ENCODE measurements around the gene DENND2A. TPM values are rescaled to one million over a fixed set of nuclear protein-coding genes. Genes with fewer than 3 reads are reported as not detected.
"Not testable (repeated sequence)": the region's sequence is repeated elsewhere in the genome, so short reads cannot be mapped to it uniquely, and the experiment has no call there.

DENND2A gene
- total RNA-seq, 1 experiment from 2014 or later, result 32.4 TPM

DNA sequence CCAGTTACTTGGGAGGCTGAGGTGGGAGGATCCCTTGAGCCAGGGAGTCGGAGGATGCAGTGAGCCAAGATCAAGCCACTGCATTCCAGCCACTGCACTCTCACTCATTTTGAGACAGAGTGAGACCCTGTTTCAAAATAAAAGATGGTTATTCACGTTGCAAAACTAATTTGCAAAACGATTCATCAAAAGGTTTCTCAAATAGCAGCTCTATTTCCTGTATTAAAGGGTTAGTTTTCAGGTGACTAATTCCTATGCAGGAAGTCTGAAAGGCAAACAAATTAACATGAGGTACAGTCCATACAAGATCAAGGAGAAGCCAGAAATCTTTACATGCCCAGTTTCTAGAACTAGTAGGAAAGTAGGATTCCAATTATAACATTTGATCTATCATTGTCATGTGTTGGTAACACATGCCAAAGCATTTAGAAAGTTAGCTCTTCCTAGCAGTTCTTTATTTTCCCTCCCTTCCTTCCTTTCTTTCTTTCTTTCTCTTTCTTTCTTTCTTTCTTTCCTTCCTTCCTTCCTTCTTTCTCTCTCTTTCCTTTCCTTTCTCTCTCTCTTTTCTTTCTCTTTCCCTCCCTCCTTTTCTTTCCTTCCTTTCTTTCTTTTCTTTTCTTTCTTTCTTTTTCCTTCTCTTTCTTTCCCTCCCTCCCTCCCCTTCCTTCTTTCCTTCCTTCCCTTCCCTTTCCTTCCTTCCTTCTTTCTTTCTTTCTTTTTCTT is 49.3 kb downstream of the DENND2A start:
- no peak for DNase-seq
- Histone ChIP-seq H3K27me3 (no peaks in the 10 kb centered on the region), H3K9me3 (no peaks in the 10 kb centered on the region), H3K4me3 (no peak overlapping the region), H3K36me3 (peaks cover 15% of the 10 kb centered on the region)

DNA sequence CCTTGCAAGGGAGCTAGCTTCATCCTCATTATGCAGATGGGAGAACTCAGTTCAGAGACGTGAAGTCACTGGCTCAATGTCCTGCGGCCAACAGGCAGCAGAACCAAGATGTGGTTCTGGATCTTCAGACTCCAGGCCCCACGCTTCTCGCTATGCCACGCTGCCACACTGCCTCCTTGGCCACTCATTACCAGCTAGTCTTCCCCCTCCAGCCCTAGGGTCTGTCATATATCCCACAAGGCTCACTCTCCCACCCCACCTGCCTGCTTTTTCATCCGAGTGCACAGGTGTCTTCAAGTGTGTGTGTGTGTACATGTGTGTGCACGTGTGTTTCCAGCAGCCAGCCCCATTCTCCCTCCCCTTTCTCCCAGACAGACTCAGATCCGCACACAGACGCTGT is 53.4 kb downstream of the DENND2A start:
- DNase-seq, result no peak
- Histone ChIP-seq H3K9me3 (no peaks in the 10 kb centered on the region), H3K36me3 (peaks cover 4% of the 10 kb centered on the region), H3K27me3 (no peaks in the 10 kb centered on the region), H3K4me3 (no peak overlapping the region)

DNA sequence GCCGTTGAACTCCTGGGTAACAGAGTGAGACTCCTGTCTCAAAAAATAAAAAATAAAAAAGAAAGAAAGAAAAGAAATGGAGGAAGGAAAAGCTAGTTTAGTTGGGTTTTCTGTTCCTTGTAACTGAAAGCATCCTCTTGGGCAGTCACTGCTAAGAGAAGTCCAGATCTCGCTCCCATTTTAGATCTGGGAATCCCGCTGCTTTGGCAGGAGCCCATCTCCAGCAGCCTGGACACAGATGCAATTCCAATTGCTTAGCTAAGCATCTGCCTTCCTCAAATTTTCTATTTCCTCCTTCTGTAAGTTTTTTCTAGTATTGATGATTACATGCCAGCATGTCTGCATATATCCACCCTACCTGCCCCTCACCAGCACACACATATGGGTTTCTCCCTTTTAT is 54.1 kb downstream of the DENND2A start:
- no peaks in the 10 kb centered on the region for H3K9me3 ChIP-seq
- DNase-seq, result no peak

DNA sequence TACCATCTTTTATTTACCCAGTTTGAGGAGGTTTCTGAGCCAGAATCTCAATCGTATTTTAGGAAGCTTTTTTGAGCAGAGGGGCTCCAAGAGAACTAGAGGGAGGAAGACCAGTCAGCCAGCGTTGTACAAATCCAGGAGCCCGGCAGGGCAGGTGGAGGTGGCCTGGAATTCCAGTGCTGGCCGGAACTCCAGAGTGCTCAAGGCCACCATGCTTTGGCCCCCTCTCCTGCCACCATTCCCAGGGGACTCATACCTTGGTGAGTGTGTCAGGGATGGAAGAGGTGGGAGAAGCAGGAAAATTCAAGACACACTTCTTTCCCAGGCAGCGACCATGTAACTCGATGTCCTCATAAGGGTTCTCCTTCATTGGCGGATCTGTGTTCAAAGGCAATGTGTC is 55.3 kb downstream of the DENND2A start:
- no peak for DNase-seq
- Histone ChIP-seq H3K4me3 (no peak overlapping the region), H3K27me3 (no peaks in the 10 kb centered on the region), H3K9me3 (no peaks in the 10 kb centered on the region), H3K36me3 (no peaks in the 10 kb centered on the region; the same call in none of the 2 replicates)

More for the DNA sequence above, 54.1 kb downstream of the DENND2A start:
- H3K27me3 ChIP-seq, result no peaks in the 10 kb centered on the region
- H3K4me3 ChIP-seq, result no peak overlapping the region
- H3K36me3 ChIP-seq, result peaks cover 4% of the 10 kb centered on the region

DNA sequence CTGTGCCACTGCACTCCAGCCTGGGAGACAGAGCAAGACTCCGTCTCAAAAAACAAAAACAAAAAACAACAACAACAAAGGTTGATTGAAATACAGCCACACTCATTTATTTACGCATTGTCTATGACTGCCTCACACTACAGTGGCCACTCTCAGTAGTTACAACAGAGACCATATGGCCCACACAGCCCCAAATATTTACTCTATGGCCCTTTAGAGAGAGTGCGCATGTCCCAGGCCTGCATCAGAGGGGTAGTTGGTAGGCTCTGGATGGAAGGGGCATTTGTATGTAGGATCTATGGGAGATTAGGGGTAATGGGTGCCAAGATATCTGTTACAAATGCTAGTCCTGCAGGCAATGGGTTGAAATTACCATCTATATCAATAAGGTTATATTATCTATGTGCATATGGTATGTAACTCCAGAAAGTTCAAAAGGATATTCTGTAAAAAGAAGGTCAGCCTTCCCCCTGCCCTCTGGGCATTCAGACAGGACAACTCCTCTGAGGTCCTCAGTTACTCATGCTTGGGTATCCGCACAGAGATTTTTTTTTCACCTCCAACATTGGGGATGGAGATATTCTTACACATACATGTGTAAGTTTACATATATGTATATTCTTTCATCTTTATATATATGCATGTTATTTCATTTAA is 56.3 kb downstream of the DENND2A start:
- no peak for DNase-seq
- Histone ChIP-seq H3K4me3 (no peak overlapping the region), H3K27me3 (no peaks in the 10 kb centered on the region), H3K9me3 (no peaks in the 10 kb centered on the region), H3K36me3 (no peaks in the 10 kb centered on the region; the same call in none of the 2 replicates)

DNA sequence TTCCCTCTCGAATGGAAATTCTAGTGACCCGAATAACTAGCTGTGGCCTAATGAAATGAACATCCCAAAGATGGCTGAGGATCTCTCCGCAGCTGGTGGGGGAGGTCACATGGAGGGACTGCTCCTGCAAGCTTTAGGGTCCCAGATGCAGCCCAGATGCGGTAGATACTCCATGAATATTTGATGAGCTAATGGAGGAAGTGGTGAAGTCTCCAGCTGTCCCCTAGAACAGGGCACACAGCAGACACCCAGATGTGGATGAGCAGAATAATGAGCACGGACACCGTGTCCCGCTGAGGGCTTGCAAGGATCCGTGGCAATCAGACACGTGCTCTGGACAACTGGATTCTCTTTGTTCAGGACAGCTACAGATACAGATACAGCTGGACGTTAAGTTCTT is 59.2 kb downstream of the DENND2A start:
- H3K9me3 ChIP-seq, result no peaks in the 10 kb centered on the region
- DNase-seq, result no peak
- H3K4me3 ChIP-seq, result no peak overlapping the region
- no peaks in the 10 kb centered on the region; the same call in 1 of the 2 replicates for H3K36me3 ChIP-seq
- no peaks in the 10 kb centered on the region for H3K27me3 ChIP-seq

DNA sequence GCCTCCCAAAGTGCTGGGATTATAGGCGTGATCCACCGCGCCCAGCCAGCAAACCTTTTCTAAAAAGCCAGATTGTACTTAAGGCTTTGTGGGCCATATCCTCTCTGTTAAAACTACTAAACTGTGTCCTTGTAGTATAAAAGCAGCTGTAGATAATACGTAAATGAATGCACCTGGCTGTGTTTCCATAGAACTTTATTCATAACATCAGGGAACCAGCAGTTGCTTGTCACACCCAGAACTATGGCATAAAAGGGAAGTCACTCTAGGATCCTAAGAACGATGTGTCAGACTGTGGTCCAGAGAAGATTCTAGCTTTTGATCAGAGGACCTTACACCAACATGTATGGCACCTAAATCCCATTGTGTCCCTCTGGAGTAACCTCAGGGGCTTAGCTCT is 63.0 kb downstream of the DENND2A start:
- no peaks in the 10 kb centered on the region for H3K9me3 ChIP-seq
- H3K4me3 ChIP-seq, result no peak overlapping the region
- no peak for DNase-seq
- no peaks in the 10 kb centered on the region; the same call in none of the 2 replicates for H3K36me3 ChIP-seq
- no peaks in the 10 kb centered on the region for H3K27me3 ChIP-seq

DNA sequence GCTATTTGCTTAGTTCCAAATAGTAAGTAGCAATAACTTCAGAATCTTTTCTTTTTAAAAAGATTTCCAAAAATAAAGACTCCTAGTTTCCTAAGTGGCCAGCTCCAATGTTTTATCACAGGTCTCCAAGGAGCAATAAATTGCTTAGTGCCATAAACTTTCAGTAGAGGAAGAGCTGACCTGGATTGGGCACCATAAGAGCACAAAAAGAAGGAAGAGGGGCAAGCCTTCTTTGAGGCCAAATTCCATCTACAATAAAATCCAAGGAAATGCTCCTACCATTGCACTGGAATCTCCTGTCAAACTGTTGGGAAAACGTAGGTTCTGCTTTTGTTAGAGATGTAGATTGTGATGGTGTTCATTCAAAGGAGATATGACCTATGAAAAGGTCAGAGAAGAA is 64.0 kb downstream of the DENND2A start:
- H3K36me3 ChIP-seq, result peaks cover under 1% of the 10 kb centered on the region
- H3K4me3 ChIP-seq, result no peak overlapping the region
- H3K9me3 ChIP-seq, result no peaks in the 10 kb centered on the region
- H3K27me3 ChIP-seq, result no peaks in the 10 kb centered on the region
- DNase-seq, result no peak

DNA sequence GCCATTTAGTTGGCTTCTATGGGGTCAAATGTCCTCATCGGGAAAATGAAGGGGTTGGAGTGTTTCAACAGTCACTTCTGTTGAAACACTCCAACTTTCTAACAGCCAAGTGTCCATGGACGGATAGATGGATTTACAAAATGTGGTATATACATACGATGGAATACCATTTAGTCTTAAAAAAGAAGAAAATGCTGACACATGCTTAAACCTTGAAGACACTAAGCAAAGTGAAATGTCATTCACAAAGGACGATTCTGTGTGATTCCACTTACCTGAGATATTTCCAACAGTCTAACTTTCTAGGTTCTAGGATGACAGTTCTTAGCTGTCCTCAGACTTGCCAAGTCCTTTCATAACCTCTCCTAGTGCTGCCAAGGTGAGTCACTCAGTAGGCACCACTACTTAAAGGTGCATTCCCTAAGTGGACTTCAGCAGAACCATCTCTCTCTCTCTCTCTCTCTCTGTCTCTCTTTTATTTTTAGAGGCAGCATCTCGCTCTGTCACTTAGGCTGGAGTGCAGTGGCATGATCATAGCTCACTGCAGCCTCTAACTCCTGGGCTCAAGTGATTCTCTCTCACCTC is 69.0 kb downstream of the DENND2A start:
- peak; percentile 45 for DNase-seq
- peaks cover 14% of the 10 kb centered on the region for H3K36me3 ChIP-seq
- no peaks in the 10 kb centered on the region for H3K9me3 ChIP-seq
- no peak overlapping the region for H3K4me3 ChIP-seq
- no peaks in the 10 kb centered on the region for H3K27me3 ChIP-seq

DNA sequence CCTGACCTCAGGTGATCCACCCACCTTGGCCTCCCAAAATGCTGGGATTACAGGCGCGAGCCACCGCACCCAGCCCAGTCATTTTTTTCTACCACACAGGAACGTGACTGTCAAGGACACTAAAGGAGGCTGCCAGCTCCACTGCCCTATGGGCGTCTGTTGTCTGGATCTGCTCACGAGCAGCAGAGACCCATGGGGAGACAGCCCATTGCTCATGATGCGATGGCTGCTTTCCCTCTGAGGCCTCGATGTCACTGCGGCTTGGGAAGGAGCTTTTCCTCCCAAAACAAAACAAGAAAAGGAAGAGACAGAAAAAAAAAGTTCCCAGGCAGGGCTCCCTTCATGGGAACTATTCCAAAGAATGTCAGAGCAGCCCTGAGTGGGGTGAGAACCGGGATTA is 70.5 kb downstream of the DENND2A start:
- Histone ChIP-seq H3K36me3 (peaks cover 19% of the 10 kb centered on the region), H3K27me3 (no peaks in the 10 kb centered on the region), H3K9me3 (no peaks in the 10 kb centered on the region), H3K4me3 (no peak overlapping the region)
- no peak for DNase-seq

DNA sequence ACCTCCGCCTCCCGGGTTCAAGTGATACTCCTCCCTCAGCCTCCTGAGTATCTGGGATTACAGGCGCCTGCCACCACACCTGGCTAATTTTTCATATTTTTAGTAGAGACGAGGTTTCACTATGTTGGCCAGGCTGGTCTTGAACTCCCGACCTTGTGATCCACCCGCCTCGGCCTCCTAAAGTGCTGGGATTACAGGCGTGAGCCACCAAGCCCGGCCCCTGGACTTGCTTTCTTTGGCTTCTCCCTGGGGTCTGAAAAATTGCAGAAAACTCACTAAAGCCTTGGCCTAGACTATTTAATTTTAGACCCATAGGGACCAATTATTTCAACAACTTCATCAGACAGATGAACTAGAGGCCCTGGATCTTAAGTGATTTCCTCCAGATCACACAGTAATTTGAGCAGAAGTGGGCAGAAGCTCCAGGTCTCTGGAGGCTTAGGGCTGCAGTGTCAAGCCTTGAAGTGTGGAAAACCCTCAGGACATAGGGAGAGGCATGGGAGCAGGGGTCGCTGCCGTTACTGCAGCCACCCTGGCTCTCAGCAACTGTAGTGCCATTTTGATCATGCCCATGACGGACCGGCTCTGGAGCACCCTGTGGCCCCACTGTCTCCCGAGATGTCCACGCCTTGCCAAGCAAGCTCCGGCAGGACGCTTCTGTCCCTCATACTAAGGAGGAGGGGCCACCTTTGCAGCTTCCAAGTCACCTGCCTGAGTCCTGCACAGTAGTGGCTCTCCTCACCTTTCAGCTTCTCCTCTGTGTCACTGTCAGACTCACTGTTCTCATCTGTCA is 72.4 kb downstream of the DENND2A start:
- H3K4me3 ChIP-seq, result no peak overlapping the region

DNA sequence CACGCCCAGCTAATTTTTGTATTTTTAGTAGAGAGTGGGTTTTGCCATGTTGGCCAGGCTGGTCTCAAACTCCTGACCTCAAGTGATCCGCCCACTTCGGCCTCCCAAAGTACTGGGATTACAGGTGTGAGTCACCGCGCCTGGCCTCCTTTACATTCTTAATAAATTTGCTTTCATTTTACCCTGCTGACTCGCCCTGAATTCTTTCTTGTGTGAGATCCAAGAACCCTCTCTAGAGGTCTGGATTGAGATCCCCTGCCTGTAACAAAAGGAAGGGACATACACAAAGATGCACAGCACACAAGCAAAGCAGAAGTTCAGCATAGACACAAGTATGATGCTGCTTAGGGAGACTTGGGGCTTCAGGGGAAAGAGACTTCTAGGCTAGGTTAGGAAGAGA is 74.4 kb downstream of the DENND2A start:
- H3K4me3 ChIP-seq, H3K27me3 ChIP-seq, H3K9me3 ChIP-seq: not testable (repeated sequence)
- peaks cover 33% of the 10 kb centered on the region for H3K36me3 ChIP-seq
- peak; percentile 81 for DNase-seq

More for the DNA sequence above, 72.4 kb downstream of the DENND2A start:
- DNase-seq, result no peak
- Histone ChIP-seq H3K9me3 (no peaks in the 10 kb centered on the region), H3K36me3 (peaks cover 26% of the 10 kb centered on the region), H3K27me3 (no peaks in the 10 kb centered on the region)

DNA sequence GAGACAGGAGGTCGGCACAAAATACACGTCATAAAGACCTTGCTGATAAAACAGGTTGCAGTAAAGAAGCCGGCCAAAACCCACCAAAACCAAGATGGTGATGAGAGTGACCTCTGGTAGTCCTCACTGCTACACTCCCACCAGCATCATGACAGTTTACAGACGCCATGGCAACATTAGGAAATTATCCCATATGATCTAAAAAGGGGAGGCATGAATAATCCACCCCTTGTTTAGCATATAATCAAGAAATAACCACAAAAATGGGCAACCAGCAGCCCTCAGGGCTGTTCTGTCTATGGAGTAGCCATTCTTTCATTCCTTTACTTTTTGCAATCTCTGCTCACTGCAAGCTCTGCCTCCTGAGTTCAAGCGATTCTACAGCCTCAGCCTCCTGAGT is 74.9 kb downstream of the DENND2A start:
- H3K4me3 ChIP-seq, H3K9me3 ChIP-seq, H3K27me3 ChIP-seq, DNase-seq: not testable (repeated sequence)
- peaks cover 32% of the 10 kb centered on the region for H3K36me3 ChIP-seq

DNA sequence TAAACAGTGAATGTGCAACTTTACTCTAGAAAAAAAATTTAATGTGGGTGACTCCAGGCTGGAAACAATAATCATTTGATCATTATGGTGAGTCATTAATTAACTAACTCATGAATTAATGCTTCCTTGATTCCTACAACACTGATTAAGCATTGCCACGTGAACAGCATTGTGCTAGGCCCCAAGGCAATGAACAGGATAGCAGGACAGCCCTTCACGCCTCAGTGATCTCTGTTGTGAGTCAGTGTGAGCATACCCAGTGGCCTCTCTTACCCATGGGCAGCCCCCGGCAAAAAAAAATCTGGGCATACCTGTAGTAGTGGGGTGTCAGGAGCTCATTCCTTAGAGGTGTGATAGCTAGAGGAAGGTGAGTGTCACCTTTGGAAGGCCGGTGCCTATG is 76.0 kb downstream of the DENND2A start:
- Histone ChIP-seq H3K27me3 (no peaks in the 10 kb centered on the region), H3K36me3 (peaks cover 30% of the 10 kb centered on the region), H3K9me3 (no peaks in the 10 kb centered on the region), H3K4me3 (no peak overlapping the region)
- DNase-seq, result peak; percentile 38

DNA sequence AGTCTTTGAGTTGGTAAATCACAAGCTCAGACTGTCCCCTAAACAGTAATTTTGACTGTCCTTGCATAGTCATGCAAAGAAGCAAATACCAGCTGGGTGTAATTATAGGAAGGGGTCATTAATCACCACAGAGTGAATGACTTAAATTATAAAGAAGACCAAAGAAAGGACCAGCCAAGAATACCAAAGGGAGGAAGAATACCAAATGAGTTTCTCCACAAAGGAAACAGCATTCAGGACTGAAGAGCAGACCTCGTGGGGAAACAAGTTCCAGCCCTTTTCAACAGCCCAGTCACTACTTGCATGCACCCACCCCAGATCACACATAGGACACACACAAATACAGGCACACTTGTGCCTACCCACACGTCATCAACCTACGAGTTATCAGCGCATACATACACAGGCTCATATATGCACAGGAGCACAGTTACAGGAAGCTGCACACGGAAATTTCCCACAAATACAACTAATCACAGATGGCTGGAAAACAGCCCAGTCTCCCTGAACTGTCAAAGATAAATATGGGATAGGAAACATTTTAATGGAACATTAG is 77.6 kb downstream of the DENND2A start:
- DNase-seq, result no peak
- H3K4me3 ChIP-seq, result no peak overlapping the region
- peaks cover 34% of the 10 kb centered on the region for H3K36me3 ChIP-seq
- H3K9me3 ChIP-seq, result no peaks in the 10 kb centered on the region
- no peaks in the 10 kb centered on the region for H3K27me3 ChIP-seq

DNA sequence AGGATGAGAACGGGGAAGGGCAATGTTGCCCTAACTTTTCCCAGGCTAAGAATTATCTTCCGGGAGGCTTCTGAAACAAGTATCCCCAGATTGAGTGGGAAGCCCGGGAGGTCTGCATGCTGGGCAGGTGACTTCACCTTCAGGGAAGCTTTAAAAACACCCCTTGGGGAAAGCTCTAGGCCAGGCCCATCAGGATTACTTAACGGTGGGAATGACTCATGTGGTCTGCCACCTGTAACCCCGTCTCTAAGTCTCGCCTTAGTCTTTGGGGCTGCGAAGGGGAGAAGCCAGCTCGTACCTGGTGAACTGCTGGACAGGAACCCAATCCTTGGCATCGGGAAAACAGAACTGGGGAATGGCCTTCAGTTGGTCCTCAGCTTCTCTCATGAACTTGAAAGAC is 81.2 kb downstream of the DENND2A start:
- no peak for DNase-seq
- Histone ChIP-seq H3K27me3 (no peaks in the 10 kb centered on the region), H3K4me3 (no peak overlapping the region), H3K36me3 (peaks cover 30% of the 10 kb centered on the region), H3K9me3 (no peaks in the 10 kb centered on the region)

Data from MG63 (cell line).